SK-N-SH treated with all-trans-retinoic acid at 6 μM for 48 hours (cell line): ENCODE data around the gene HEATR5B.

ENCODE experiments used
- ATAC-seq: fragments of 200-7000 bp; cut with Tn5 transposase; 3 replicates; pipeline ENCODE4 v1.9.1; 2020; ENCODE audit warnings: mild to moderate bottlenecking, moderate library complexity
- ARNTL ChIP-seq: fragments of 450-650 bp; formaldehyde crosslinking; IDR thresholded peaks from 2 replicates; pipeline ENCODE4 v1.5.0; 2020; ENCODE audit warnings: low read depth, mild to moderate bottlenecking, moderate library complexity, borderline replicate concordance
- BACH2 ChIP-seq: fragments of 250-450 bp; sonication (Bioruptor Pico); IDR thresholded peaks from 2 replicates; pipeline ENCODE4 v1.9.0; 2021; ENCODE audit warnings: mild to moderate bottlenecking, borderline replicate concordance
- CSDC2 ChIP-seq: fragments of 250-450 bp; sonication (Bioruptor Pico); IDR thresholded peaks from 2 replicates; pipeline ENCODE4 v1.5.0; 2020; ENCODE audit warnings: mild to moderate bottlenecking, moderate library complexity
- ESRRG ChIP-seq: fragments of 250-450 bp; sonication (Bioruptor Pico); IDR thresholded peaks from 2 replicates; pipeline ENCODE4 v1.6.1; 2021; ENCODE audit warnings: mild to moderate bottlenecking
- GLIS3 ChIP-seq: fragments of 250-450 bp; sonication (Bioruptor Pico); IDR thresholded peaks from 2 replicates; pipeline ENCODE4 v1.5.0; 2020; ENCODE audit warnings: mild to moderate bottlenecking, moderate library complexity
- ISL1 ChIP-seq: fragments of 250-450 bp; sonication (Bioruptor Pico); IDR thresholded peaks from 2 replicates; pipeline ENCODE4 v2.1.2; 2022; ENCODE audit warnings: mild to moderate bottlenecking, moderate library complexity
- OSR1 ChIP-seq: fragments of 250-450 bp; sonication (Bioruptor Pico); IDR thresholded peaks from 2 replicates; pipeline ENCODE4 v1.8.0; 2022; ENCODE audit warnings: moderate library complexity, mild to moderate bottlenecking, inconsistent platforms
- POU6F1 ChIP-seq: fragments of 250-450 bp; sonication (Bioruptor Pico); IDR thresholded peaks from 2 replicates; pipeline ENCODE4 v1.8.0; 2021; ENCODE audit warnings: low read depth, mild to moderate bottlenecking, moderate library complexity, borderline replicate concordance
- PPARA ChIP-seq: fragments of 250-450 bp; sonication (Bioruptor Pico); IDR thresholded peaks from 2 replicates; pipeline ENCODE4 v1.5.0; 2020; ENCODE audit warnings: mild to moderate bottlenecking, borderline replicate concordance
- SNAI2 ChIP-seq: fragments of 250-450 bp; sonication (Bioruptor Pico); IDR thresholded peaks from 2 replicates; pipeline ENCODE4 v1.5.0; 2020; ENCODE audit warnings: mild to moderate bottlenecking, moderate library complexity
- TCF4 ChIP-seq: fragments of 250-450 bp; sonication (Bioruptor Pico); IDR thresholded peaks from 2 replicates; pipeline ENCODE4 v1.8.0; 2021; ENCODE audit warnings: mild to moderate bottlenecking, moderate library complexity, borderline replicate concordance
- TOX ChIP-seq: fragments of 250-450 bp; sonication (Bioruptor Pico); IDR thresholded peaks from 2 replicates; pipeline ENCODE4 v1.8.0; 2021; ENCODE audit warnings: mild to moderate bottlenecking, moderate library complexity, borderline replicate concordance
- ZC3H10 ChIP-seq: fragments of 250-450 bp; sonication (Bioruptor Pico); IDR thresholded peaks from 2 replicates; pipeline ENCODE4 v1.5.1; 2021; ENCODE audit warnings: mild to moderate bottlenecking, moderate library complexity
- ZFP3 ChIP-seq: fragments of 250-450 bp; sonication (Bioruptor Pico); IDR thresholded peaks from 2 replicates; pipeline ENCODE4 v1.5.0; 2020; ENCODE audit warnings: mild to moderate bottlenecking, moderate library complexity
- ZFP30 ChIP-seq: fragments of 450-650 bp; formaldehyde crosslinking; IDR thresholded peaks from 2 replicates; pipeline ENCODE4 v1.5.0; 2022; ENCODE audit warnings: mild to moderate bottlenecking, moderate library complexity
- ZNF565 ChIP-seq: fragments of 450-650 bp; formaldehyde crosslinking; conservative IDR thresholded peaks from 2 replicates; pipeline ENCODE4 v1.5.0; 2020; ENCODE audit warnings: low read depth, mild to moderate bottlenecking, moderate library complexity
- ZNF70 ChIP-seq: fragments of 450-650 bp; formaldehyde crosslinking; IDR thresholded peaks from 2 replicates; pipeline ENCODE4 v1.5.0; 2020; ENCODE audit warnings: mild to moderate bottlenecking, moderate library complexity
- ZNF8 ChIP-seq: fragments of 450-650 bp; formaldehyde crosslinking; IDR thresholded peaks from 2 replicates; pipeline ENCODE4 v1.5.0; 2020; ENCODE audit warnings: mild to moderate bottlenecking, moderate library complexity
- TF ChIP-seq, protein P1 (sequence below): fragments of 250-450 bp; sonication (Bioruptor Pico); IDR thresholded peaks from 2 replicates; pipeline ENCODE4 v1.8.0; 2020; ENCODE audit warnings: mild to moderate bottlenecking, moderate library complexity, borderline replicate concordance
- TF ChIP-seq, protein P2 (sequence below): fragments of 250-450 bp; sonication (Bioruptor Pico); IDR thresholded peaks from 2 replicates; pipeline ENCODE4 v1.5.1; 2021; ENCODE audit warnings: mild to moderate bottlenecking, moderate library complexity
- TF ChIP-seq, protein P3 (sequence below): fragments of 250-450 bp; sonication (Bioruptor Pico); IDR thresholded peaks from 2 replicates; pipeline ENCODE4 v1.5.0; 2020; ENCODE audit warnings: mild to moderate bottlenecking, moderate library complexity

Gene HEATR5B

GRCh38 chr2:37111958-37112357 is 27.8 kb upstream of the HEATR5B start:
- TF ChIP-seq ESRRG (CRISPR knock-in tag) (no peak), ZNF70 (CRISPR knock-in tag) (no peak), ZNF8 (CRISPR knock-in tag) (no peak), BACH2 (CRISPR knock-in tag) (no peak), TCF4 (CRISPR knock-in tag) (no peak), GLIS3 (no peak), TOX (CRISPR knock-in tag) (no peak), CSDC2 (CRISPR knock-in tag) (no peak), PPARA (no peak), ZC3H10 (CRISPR knock-in tag) (no peak), ZFP3 (no peak)
- TF ChIP-seq, protein P1, sequence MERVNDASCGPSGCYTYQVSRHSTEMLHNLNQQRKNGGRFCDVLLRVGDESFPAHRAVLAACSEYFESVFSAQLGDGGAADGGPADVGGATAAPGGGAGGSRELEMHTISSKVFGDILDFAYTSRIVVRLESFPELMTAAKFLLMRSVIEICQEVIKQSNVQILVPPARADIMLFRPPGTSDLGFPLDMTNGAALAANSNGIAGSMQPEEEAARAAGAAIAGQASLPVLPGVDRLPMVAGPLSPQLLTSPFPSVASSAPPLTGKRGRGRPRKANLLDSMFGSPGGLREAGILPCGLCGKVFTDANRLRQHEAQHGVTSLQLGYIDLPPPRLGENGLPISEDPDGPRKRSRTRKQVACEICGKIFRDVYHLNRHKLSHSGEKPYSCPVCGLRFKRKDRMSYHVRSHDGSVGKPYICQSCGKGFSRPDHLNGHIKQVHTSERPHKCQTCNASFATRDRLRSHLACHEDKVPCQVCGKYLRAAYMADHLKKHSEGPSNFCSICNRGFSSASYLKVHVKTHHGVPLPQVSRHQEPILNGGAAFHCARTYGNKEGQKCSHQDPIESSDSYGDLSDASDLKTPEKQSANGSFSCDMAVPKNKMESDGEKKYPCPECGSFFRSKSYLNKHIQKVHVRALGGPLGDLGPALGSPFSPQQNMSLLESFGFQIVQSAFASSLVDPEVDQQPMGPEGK (CRISPR knock-in tag) = no peak
- TF ChIP-seq, protein P2, sequence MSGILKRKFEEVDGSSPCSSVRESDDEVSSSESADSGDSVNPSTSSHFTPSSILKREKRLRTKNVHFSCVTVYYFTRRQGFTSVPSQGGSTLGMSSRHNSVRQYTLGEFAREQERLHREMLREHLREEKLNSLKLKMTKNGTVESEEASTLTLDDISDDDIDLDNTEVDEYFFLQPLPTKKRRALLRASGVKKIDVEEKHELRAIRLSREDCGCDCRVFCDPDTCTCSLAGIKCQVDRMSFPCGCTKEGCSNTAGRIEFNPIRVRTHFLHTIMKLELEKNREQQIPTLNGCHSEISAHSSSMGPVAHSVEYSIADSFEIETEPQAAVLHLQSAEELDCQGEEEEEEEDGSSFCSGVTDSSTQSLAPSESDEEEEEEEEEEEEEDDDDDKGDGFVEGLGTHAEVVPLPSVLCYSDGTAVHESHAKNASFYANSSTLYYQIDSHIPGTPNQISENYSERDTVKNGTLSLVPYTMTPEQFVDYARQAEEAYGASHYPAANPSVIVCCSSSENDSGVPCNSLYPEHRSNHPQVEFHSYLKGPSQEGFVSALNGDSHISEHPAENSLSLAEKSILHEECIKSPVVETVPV = no peak
- no peak for ATAC-seq

- ATAC-seq = no peak
- TF ChIP-seq ISL1 (CRISPR knock-in tag) (no peak), ZNF70 (CRISPR knock-in tag) (no peak), POU6F1 (no peak), ZFP3 (no peak), OSR1 (no peak), GLIS3 (no peak), TOX (CRISPR knock-in tag) (no peak), CSDC2 (CRISPR knock-in tag) (no peak), ZNF8 (CRISPR knock-in tag) (no peak), ZFP30 (CRISPR knock-in tag) (no peak), ZNF565 (CRISPR knock-in tag) (no peak), ARNTL (CRISPR knock-in tag) (no peak), SNAI2 (CRISPR knock-in tag) (no peak), ZC3H10 (CRISPR knock-in tag) (no peak), PPARA (no peak), ESRRG (CRISPR knock-in tag) (no peak), BACH2 (CRISPR knock-in tag) (no peak)
- TF ChIP-seq, protein P1 (CRISPR knock-in tag) = no peak
- TF ChIP-seq, protein P3, sequence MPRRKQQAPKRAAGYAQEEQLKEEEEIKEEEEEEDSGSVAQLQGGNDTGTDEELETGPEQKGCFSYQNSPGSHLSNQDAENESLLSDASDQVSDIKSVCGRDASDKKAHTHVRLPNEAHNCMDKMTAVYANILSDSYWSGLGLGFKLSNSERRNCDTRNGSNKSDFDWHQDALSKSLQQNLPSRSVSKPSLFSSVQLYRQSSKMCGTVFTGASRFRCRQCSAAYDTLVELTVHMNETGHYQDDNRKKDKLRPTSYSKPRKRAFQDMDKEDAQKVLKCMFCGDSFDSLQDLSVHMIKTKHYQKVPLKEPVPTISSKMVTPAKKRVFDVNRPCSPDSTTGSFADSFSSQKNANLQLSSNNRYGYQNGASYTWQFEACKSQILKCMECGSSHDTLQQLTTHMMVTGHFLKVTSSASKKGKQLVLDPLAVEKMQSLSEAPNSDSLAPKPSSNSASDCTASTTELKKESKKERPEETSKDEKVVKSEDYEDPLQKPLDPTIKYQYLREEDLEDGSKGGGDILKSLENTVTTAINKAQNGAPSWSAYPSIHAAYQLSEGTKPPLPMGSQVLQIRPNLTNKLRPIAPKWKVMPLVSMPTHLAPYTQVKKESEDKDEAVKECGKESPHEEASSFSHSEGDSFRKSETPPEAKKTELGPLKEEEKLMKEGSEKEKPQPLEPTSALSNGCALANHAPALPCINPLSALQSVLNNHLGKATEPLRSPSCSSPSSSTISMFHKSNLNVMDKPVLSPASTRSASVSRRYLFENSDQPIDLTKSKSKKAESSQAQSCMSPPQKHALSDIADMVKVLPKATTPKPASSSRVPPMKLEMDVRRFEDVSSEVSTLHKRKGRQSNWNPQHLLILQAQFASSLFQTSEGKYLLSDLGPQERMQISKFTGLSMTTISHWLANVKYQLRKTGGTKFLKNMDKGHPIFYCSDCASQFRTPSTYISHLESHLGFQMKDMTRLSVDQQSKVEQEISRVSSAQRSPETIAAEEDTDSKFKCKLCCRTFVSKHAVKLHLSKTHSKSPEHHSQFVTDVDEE (CRISPR knock-in tag) = no peak
- TF ChIP-seq, protein P2 = no peak
Observed at GRCh38 chr2:37110306-37111212, 26.4 kb upstream of the HEATR5B start.
